Left ventricle myocardium superior (tissue), 1 donor: ENCODE data around the gene KRT28. TPM values are rescaled to one million over a fixed set of nuclear protein-coding genes. Genes with fewer than 3 reads are reported as not detected.

Experiments
- total RNA-seq: library from RNA; stranded (reverse); fragmentation: NEBNext Ultra II Directional; extraction: Animal tissue kit (Norgen Biotek cat#: 25700); gene quantifications from one replicate; pipeline ENCODE4 v1.2.1, GENCODE V29; 2021
- donor health status: DM: no; HTN: yes; CAD: no; lungs with severe emphysema.

Gene KRT28
- total RNA-seq, 1 donor from 2014 or later, result not detected

Other genes with a start within 250 kb of the KRT28 start
- gene CCR7, start 234.5 kb downstream of the KRT28 start, total RNA-seq, result 0.22 TPM
- 59.8 TPM for gene SMARCE1, start 152.1 kb downstream of the KRT28 start, total RNA-seq
- gene KRT222, start 134.8 kb downstream of the KRT28 start, total RNA-seq, result not detected
- not detected for gene KRT24, start 96.2 kb downstream of the KRT28 start, total RNA-seq
- gene KRT25, start 44.6 kb downstream of the KRT28 start, total RNA-seq, result not detected
- gene KRT26, start 27.8 kb downstream of the KRT28 start, total RNA-seq, result not detected
- gene KRT27, start 17.4 kb downstream of the KRT28 start, total RNA-seq, result not detected
- 51.3 TPM for gene KRT10, start 22.7 kb upstream of the KRT28 start, total RNA-seq
- gene KRT12, start 67.3 kb upstream of the KRT28 start, total RNA-seq, result not detected
- gene KRT20, start 85.3 kb upstream of the KRT28 start, total RNA-seq, result not detected
- gene KRT23, start 137.7 kb upstream of the KRT28 start, total RNA-seq, result not detected
- not detected for gene KRT39, start 167.0 kb upstream of the KRT28 start, total RNA-seq
- not detected for gene KRT40, start 184.4 kb upstream of the KRT28 start, total RNA-seq
- gene KRTAP3-3, start 194.2 kb upstream of the KRT28 start, total RNA-seq, result not detected
- not detected for gene KRTAP3-2, start 199.9 kb upstream of the KRT28 start, total RNA-seq
- not detected for gene KRTAP3-1, start 209.2 kb upstream of the KRT28 start, total RNA-seq
- gene KRTAP1-5, start 227.2 kb upstream of the KRT28 start, total RNA-seq, result not detected
- not detected for gene KRTAP1-4, start 230.2 kb upstream of the KRT28 start, total RNA-seq
- gene KRTAP1-3, start 234.9 kb upstream of the KRT28 start, total RNA-seq, result not detected
- gene KRTAP1-1, start 241.5 kb upstream of the KRT28 start, total RNA-seq, result not detected
- gene KRTAP2-1, start 247.4 kb upstream of the KRT28 start, total RNA-seq, result not detected